NCI-H1092 (cell line): Measurements from ENCODE around the gene IL21.
"Not testable (repeated sequence)": the region's sequence is repeated elsewhere in the genome, so short reads cannot be mapped to it uniquely, and the experiment has no call there.

Source experiments
- DNase-seq: peaks from one replicate; lab custom pipeline; 2025; lab: John Stamatoyannopoulos, UW

Gene IL21

GRCh38 chr4:122621016-122621507 is at the start of gene IL21:
Gene IL21, minus strand, starts transcription at chr4:122621066. Its CDS starts 55 bp downstream, at chr4:122621011.
- no peak for DNase-seq

- no peak for DNase-seq
Measured at GRCh38 chr4:122669911-122670738, 49.3 kb upstream of the IL21 start.

GRCh38 chr4:122668241-122668640 is 47.4 kb upstream of the IL21 start:
- DNase-seq = no peak

GRCh38 chr4:122666527-122667245 is 45.8 kb upstream of the IL21 start:
- DNase-seq = no peak

GRCh38 chr4:122665161-122665929 is 44.5 kb upstream of the IL21 start:
- DNase-seq = no peak

DNA sequence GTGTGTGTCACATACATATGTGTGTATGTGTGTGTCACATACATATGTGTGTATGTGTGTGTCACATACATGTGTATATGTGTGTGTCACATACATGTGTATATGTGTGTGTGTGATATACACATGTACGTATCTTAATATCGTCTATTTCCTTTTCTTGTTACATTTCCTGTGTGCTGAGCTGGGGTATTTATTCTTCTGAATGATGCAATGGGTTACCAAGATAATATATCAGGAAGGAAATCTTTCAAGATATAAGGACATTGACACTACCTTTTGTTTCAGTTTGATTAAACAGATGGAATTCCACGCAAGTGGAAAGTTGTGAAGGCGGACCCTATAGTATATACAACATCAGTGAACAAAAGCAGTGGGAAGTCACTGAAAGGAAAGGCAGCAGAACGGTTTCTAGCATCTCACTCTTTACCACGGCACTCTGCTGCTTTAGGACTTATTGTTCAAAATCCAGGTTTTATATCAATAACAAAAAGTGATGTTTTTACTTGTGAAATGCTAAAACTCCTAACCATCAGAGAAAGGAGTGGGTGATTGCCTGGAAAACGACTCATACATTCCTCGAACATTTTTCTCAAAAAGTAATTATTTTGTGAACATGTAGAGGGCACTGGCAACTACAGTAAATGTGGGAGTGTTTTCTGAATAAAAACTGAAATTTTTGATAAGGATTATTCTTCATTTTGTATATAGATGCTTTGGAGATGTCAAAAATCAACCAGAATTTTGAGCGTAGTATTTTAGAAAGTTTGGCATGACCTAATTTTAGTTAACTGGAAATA is 43.1 kb upstream of the IL21 start:
- no peak for DNase-seq

DNA sequence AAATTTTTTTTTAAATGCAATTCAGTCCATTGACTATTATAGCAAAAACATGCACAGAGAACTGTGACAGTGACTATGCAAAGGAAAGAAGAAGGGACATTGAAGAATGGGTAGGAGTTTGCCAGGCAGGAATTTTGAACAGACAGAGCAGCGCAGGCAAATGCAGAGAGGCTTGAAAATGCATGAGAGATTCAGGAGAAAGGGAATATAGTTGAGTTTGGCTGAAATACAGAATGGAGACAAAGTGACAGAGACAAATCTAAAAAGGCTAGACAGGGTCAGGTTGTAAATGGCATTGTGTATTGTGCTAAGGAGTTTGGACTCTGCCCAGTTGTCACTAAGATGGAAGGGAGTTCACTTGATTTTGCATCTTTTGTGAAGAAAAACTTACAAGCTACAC is 42.4 kb upstream of the IL21 start:
- no peak for DNase-seq

DNA sequence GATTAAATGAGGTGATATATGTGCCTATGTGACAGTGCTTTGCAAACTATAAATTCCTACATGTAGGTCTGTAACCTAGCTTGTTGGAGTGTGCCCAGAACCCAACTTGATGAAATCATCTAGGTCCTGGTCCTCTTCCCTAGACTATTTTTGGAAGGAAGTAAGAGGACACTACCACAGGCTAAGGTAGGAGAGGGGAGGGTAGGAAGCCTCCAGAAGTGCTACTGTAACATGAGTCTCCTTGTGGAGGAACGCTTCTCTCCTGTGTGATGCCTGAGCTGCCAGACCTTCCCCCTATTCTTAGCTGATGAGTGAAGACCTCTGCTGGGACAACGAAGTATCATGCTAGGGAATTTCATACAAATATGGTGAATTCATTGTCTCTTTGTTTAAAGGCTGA is 41.8 kb upstream of the IL21 start:
- DNase-seq = no peak

DNA sequence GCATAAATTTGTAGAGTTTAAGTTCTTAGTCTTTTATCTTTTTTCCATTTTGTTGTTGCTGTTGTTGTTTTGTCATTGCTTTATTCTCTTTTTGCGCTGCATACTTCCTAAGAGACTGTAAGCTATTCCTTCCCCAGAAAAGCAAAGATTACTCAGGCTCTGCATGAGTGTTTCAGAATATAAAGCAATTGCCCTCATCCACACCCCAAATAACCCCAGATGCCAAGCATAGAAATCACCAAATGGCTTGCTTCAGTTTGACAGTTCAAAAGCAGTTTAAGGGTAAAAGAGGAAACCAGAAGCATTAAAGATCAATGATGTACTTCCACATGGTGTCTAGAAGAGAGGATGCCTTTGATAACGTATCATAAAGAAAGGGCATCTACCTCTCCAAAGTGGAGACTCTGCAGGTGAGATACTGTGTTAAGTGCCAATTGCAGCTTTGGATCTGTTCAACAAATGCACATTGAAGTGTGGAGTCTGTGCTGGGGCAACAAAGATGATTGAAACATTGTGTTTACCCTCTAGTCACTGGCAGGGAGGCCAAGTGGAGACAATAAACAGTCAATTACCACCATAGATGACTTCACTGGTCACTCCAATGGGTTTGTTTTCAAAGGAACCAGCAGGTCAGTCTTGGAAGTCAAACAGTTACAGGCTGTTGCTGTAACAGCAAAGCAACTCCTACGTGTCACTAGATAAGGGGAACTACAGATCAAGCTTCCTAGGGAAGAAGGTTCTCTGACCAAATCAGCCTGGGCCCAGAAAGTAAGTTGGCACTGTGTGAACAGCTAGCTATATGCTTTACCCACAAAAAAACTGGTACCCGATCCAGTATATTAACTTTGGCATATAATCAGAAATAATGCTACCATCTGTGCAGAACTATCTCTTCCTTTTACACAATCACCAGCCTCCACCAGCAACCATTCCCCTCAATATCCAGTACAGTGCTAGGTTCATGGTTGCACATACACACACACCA is 40.6 kb upstream of the IL21 start:
- DNase-seq = no peak

DNA sequence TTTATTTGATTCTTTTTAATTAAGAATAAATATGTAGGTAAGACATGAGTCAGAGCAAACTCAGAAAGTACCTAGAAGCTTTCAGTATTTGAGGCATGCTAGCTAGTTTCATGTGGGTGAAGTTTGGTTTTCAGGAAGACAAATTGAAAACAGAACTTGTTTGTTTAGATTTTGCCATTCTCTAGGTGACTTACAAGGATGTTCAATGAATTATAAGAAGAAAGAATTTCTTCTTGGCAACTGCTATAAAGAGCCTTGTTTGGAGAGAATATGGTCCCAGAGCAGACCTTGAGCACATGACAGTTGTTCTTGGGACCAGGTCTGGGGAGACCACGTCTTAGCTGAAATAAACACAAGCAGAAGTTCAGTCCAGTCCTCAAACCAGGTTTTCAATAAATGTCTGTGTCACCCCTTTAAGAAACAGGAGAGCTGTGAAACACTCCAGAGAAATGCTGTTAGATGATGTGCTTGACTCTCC is 38.0 kb upstream of the IL21 start:
- no peak for DNase-seq

DNA sequence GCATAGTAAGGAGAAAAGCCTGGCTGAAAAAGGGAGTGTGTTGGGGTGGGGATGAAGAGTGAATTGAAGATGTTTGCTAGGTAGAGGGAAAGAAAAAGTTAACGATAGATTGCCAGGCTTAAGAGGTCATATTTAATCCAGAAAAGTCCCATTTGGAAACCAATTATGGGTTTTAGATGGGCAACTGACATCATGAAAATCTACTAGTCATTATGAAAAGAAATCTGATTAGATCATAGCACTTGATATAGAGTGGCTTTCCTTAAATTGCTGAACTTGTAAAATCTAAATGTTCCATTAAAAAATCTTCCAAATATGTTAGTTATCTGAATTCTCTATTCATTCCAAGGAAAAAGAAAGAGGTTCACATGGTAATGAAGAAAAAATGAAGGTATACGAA is 37.5 kb upstream of the IL21 start:
- no peak for DNase-seq

DNA sequence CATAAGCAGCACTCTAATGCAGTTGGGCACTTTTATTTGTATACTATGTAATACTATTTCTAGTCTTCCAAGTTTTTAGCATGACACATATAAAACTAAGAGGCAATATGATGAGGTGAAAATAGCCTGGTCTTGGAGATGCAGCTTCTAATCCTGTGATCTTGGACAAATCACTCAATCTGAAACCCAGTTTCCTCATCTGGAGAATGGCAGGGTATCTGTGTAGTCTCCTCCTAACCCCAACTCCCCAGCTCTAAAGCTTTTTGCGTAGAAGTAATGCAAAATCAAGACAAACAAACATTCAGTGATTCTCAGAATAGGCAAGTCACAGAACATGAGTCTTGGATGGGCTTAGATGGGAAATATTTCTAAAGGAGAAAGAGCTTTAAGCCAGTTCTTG is 36.7 kb upstream of the IL21 start:
- DNase-seq = no peak

- DNase-seq = not testable (repeated sequence)
Measured at GRCh38 chr4:122656583-122656982, 35.7 kb upstream of the IL21 start.

DNA sequence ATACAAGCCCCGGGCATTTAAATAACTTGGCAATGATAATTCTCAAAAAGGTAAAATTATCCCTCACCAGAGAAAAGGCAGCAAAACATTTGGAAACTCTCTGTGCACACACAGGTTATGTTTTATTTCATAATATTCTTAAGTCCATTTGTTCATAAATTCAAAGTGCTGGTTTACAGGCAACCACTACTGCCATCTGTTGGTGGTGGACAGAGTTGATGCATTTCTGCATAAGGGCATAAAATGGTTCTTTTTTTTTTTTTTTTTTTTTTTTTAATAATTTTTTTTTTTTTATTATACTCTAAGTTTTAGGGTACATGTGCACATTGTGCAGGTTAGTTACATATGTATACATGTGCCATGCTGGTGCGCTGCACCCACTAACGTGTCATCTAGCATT is 31.5 kb upstream of the IL21 start:
- DNase-seq = no peak

- DNase-seq = no peak
Measured at GRCh38 chr4:122650148-122650547, 29.3 kb upstream of the IL21 start.

GRCh38 chr4:122647656-122648055 is 26.8 kb upstream of the IL21 start:
- no peak for DNase-seq

DNA sequence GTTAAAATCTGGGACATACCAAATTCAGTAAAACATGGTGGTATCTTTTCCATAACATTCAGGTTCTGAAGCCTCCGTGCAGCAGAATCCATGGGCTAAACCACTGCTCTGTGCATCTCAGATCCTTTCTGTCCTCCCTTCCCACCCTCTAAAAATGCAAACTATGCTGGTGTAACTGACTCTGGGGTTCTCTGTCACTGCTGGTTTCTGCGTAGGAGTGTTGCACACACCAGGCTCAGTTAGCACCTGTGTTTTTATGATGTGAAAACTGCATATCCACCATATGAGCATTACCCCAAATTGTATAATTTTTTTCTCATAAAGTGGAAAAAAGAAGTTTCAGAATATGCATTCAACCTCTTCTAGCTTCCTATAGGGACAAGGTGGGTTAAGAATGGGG is 22.4 kb upstream of the IL21 start:
- no peak for DNase-seq

DNA sequence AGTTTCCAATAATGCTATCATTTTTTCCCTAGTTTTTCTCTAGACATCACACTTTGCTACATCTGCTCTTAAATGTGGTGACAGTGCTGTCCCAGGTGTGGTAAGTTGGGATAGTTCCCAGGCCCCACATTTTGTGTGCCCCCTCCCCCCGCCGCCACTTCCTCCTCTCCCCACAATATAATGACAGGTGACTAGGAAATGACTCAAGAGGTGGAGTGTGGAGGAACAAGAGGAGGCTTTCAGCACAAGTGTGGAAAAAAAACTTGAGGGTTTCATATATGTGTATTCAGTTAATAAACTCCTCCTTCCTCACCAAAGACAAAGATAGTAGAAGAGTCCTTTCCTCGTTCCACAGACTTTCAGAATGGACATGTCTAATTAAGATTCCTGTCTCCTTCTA is 18.3 kb upstream of the IL21 start:
- no peak for DNase-seq

- DNase-seq = no peak
Measured at GRCh38 chr4:122636697-122637096, 15.8 kb upstream of the IL21 start.

DNA sequence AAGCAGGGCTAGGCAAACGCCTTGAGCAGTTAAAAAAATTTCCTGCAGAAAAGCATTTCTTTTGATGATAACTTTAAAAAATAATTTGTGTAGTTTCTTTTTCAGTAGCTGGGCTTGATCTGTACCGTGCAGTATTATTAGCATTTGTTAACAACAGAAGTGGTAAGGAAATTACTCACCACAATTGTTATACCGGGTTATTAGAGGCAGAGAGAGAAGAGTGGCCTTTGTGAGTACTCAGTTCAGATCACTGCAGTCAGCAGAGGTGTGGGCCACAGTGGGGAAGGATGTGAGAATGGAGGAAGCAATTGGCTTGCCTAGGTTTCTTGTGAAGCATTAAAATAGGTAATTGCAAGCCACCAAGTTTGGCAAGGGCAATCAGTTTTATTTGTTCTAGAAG is 14.3 kb upstream of the IL21 start:
- no peak for DNase-seq
